HCT116 (cell line): Measurements from ENCODE around the gene TRPM3. TPM values are rescaled to one million over a fixed set of nuclear protein-coding genes. Genes with fewer than 3 reads are reported as not detected.

Experiments used
- ATAC-seq: fragments of 200-7000 bp; cut with Tn5 transposase; 2 replicates; pipeline ENCODE4 v1.9.1; 2020; ENCODE audit warnings: mild to moderate bottlenecking, moderate library complexity
- BruUV-seq: library from RNA; stranded (reverse); fragments of 400-500 nt; replicated peaks from 2 replicates; lab custom pipeline; 2021; lab: Mats Ljungman, UMichigan
- CTCF ChIA-PET: fragments of 300-600 bp; sonication (Branson Sonifier 250); formaldehyde crosslinking; loops from one replicate; lab custom pipeline; 2021; ENCODE audit warnings: antibody characterized with exemption; lab: Charles Lee
- POLR2A ChIA-PET: fragments of 300-600, 350-600 bp; sonication (Branson Sonifier 250); formaldehyde crosslinking; loops from one replicate; lab custom pipeline; 2021; ENCODE audit warnings: antibody characterized with exemption; lab: Charles Lee
- RAD21 ChIA-PET, 2 experiments: fragments of 300-600 bp; sonication (Branson Sonifier 250); formaldehyde crosslinking; loops; one replicate each; lab custom pipeline; 2023; ENCODE audit warnings: low total read pairs in 2 of 2; ENCODE audit not compliant: uncharacterized antibody in 2 of 2, unreplicated experiment in 2 of 2, low non-redundant PET in 1 of 2; lab: Charles Lee
- DNase-seq: peaks from one replicate; pipeline ENCODE4 v3.0.0-alpha.2; 2010; ENCODE audit warnings: low read depth, low spot score
- H2AFZ ChIP-seq: fragments of 200-600 bp; shearing (Covaris generic), sonication (generic); 2 replicates; pipeline ENCODE4 v1.6.1; 2017; ENCODE audit warnings: low read depth, mixed run types, mixed read lengths, antibody characterized with exemption, low read length; ENCODE audit not compliant: poor library complexity, severe bottlenecking
- H3K27ac ChIP-seq: 2 replicates; pipeline ENCODE4 v1.5.1; 2012; ENCODE audit warnings: low read depth, low read length
- H3K27me3 ChIP-seq: fragments of 200-600 bp; sonication (generic); 2 replicates; pipeline ENCODE4 v1.6.1; 2016; ENCODE audit warnings: mixed run types, low read length, mixed read lengths; ENCODE audit not compliant: insufficient read depth
- H3K36me3 ChIP-seq, 2 experiments: fragments of 200-500 bp in 1 of 2; fragments of 200-600 bp in 1 of 2; sonication (Bioruptor generic) in 1 of 2; sonication (generic) in 1 of 2; 2 replicates each; pipeline versions ENCODE4 v1.5.1 to v1.6.1; 2014 to 2016; ENCODE audit warnings: low read length in 2 of 2, inconsistent platforms in 1 of 2, mixed read lengths in 1 of 2, mixed run types in 1 of 2; ENCODE audit not compliant: insufficient read depth in 2 of 2, control insufficient read depth in 1 of 2
- H3K4me1 ChIP-seq, 2 experiments: fragments of 200-600 bp in 1 of 2; sonication (generic) in 1 of 2; 2 replicates each; pipeline versions ENCODE4 v1.5.1 to v1.6.1; 2012 to 2017; ENCODE audit warnings: low read length in 2 of 2, inconsistent platforms in 1 of 2, mild to moderate bottlenecking in 1 of 2, mixed read lengths in 1 of 2, mixed run types in 1 of 2, moderate library complexity in 1 of 2; ENCODE audit not compliant: insufficient read depth in 2 of 2, control insufficient read depth in 1 of 2
- H3K4me2 ChIP-seq: fragments of 200-600 bp; sonication (generic); 2 replicates; pipeline ENCODE4 v1.6.1; 2017; ENCODE audit warnings: mixed run types, low read length, mixed read lengths
- H3K4me3 ChIP-seq, 2 experiments: fragments of 200-600 bp in 1 of 2; sonication (generic) in 1 of 2; replicated peaks in 1 of 2; 2 replicates each; pipeline ENCODE4 v1.5.1; 2011 to 2016; ENCODE audit warnings: low read length in 2 of 2, control low read depth in 1 of 2, low read depth in 1 of 2, mild to moderate bottlenecking in 1 of 2, mixed read lengths in 1 of 2, mixed run types in 1 of 2
- H3K79me2 ChIP-seq: fragments of 200-600 bp; sonication (generic); 2 replicates; pipeline ENCODE4 v1.6.1; 2017; ENCODE audit warnings: mild to moderate bottlenecking, mixed run types, low read length, moderate library complexity, mixed read lengths; ENCODE audit not compliant: insufficient read depth
- H3K9ac ChIP-seq: fragments of 200-600 bp; sonication (generic); 2 replicates; pipeline ENCODE4 v1.6.1; 2016; ENCODE audit warnings: low read length, mixed read lengths
- H3K9me2 ChIP-seq: fragments of 200-600 bp; sonication (generic), shearing (Covaris generic); 2 replicates; pipeline ENCODE4 v1.6.1; 2017; ENCODE audit warnings: mixed run types, mild to moderate bottlenecking, moderate library complexity; ENCODE audit not compliant: insufficient read depth
- H3K9me3 ChIP-seq, 2 experiments: fragments of 200-500 bp in 1 of 2; fragments of 200-600 bp in 1 of 2; sonication (Bioruptor generic) in 1 of 2; sonication (generic) in 1 of 2; 2 replicates each; pipeline ENCODE4 v1.6.1; 2014 to 2017; ENCODE audit warnings: low read length in 2 of 2, mixed read lengths in 2 of 2, inconsistent platforms in 1 of 2, low read depth in 1 of 2, mild to moderate bottlenecking in 1 of 2, mixed run types in 1 of 2, moderate library complexity in 1 of 2; ENCODE audit not compliant: control insufficient read depth in 1 of 2, insufficient read depth in 1 of 2
- H4K20me1 ChIP-seq: fragments of 200-600 bp; sonication (generic), shearing (Covaris generic); 2 replicates; pipeline ENCODE4 v1.6.1; 2017; ENCODE audit warnings: mixed run types, mild to moderate bottlenecking, moderate library complexity; ENCODE audit not compliant: insufficient read depth
- CBX3 ChIP-seq: IDR thresholded peaks from 2 replicates; pipeline ENCODE4 v1.6.1; 2012; ENCODE audit warnings: low read depth
- CEBPB ChIP-seq: IDR thresholded peaks from 2 replicates; pipeline ENCODE4 v1.6.1; 2012; ENCODE audit warnings: low read depth
- EGR1 ChIP-seq: IDR thresholded peaks from 2 replicates; pipeline ENCODE4 v1.6.1; 2012; ENCODE audit warnings: low read depth
- ELF1 ChIP-seq: IDR thresholded peaks from 2 replicates; pipeline ENCODE4 v1.6.1; 2012; ENCODE audit warnings: low read depth, borderline replicate concordance
- EZH2 ChIP-seq: fragments of 200-600 bp; sonication (generic); IDR thresholded peaks from 2 replicates; pipeline ENCODE4 v1.6.1; 2017; ENCODE audit warnings: antibody characterized with exemption, mixed run types
- EZH2phosphoT487 ChIP-seq: fragments of 200-600 bp; IDR thresholded peaks from 2 replicates; pipeline ENCODE4 v1.6.1; 2018; ENCODE audit warnings: antibody characterized with exemption, borderline replicate concordance
- POLR2A ChIP-seq: IDR thresholded peaks from 2 replicates; pipeline ENCODE4 v1.7.0; 2011; ENCODE audit warnings: borderline replicate concordance; ENCODE audit not compliant: insufficient read depth, insufficient read length; ENCODE audit errors: extremely low read depth
- POLR2AphosphoS5 ChIP-seq: IDR thresholded peaks from 2 replicates; pipeline ENCODE4 v1.6.1; 2011; ENCODE audit warnings: mild to moderate bottlenecking, low read depth, low read length, moderate library complexity
- RAD21 ChIP-seq: IDR thresholded peaks from 2 replicates; pipeline ENCODE4 v1.6.1; 2012; ENCODE audit warnings: low read depth, mild to moderate bottlenecking
- SIN3A ChIP-seq: IDR thresholded peaks from 2 replicates; pipeline ENCODE4 v1.6.1; 2012; ENCODE audit warnings: low read depth
- SP1 ChIP-seq: IDR thresholded peaks from 2 replicates; pipeline ENCODE4 v1.6.1; 2012; ENCODE audit warnings: low read depth
- SRF ChIP-seq: IDR thresholded peaks from 2 replicates; pipeline ENCODE4 v1.6.1; 2012; ENCODE audit warnings: low read depth
- ZFX ChIP-seq: fragments of 450-650 bp; IDR thresholded peaks from 2 replicates; pipeline ENCODE4 v1.6.1; 2017
- intact Hi-C: fragments of 100-400 bp; cut with micrococcal nuclease; formaldehyde crosslinking; loops from 2 replicates; pipeline ENCODE4 v1.10.0; 2022
- total RNA-seq: library from RNA; stranded (reverse); gene quantifications from one replicate; pipeline ENCODE4 v1.2.1, GENCODE V29; 2021; ENCODE audit not compliant: unreplicated experiment
- TF ChIP-seq, protein P1 (sequence below): IDR thresholded peaks from 2 replicates; pipeline ENCODE4 v1.6.1; 2012
- TF ChIP-seq, protein P2 (sequence below): IDR thresholded peaks from 2 replicates; pipeline ENCODE4 v1.6.1; 2012; ENCODE audit warnings: low read depth

The TRPM3 gene
- total RNA-seq, 1 experiment from 2014 or later, result not detected

DNA sequence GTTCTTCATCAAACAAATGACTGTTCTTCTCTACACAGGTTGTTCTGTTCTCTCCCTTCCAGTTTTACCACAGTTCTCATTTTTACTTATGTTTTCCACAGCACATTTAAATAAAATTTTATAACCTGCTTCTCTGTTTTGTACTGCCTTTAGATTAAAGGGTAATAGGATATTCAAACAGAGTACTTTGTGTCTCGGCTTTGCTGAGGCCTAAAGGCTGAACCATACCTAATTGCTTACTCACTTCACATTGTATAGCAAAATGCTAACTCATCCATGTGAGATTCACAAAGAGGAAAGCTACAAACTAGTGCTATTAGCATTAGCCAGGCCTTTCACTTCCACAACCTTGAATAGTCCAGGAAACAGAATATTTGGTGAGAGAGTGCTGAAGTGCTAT is 200.3 kb downstream of the TRPM3 start:
- RAD21 ChIA-PET, result no interaction called here
- intact Hi-C loops, result no loop called here
- no peak overlapping the region for H2AFZ ChIP-seq

More for the DNA sequence above, 200.3 kb downstream of the TRPM3 start:
- no TSS peak for BruUV-seq
- no peaks in the 10 kb centered on the region for H4K20me1 ChIP-seq
- no peak overlapping the region for H3K4me3 ChIP-seq
- DNase-seq (no peak), ATAC-seq (no peak)
- no peak overlapping the region for H3K9ac ChIP-seq
- H3K4me2 ChIP-seq, result no peak overlapping the region
- no peaks in the 10 kb centered on the region for H3K36me3 ChIP-seq
- no peak overlapping the region for H3K27ac ChIP-seq
- H3K27me3 ChIP-seq, result peaks cover 2% of the 10 kb centered on the region; the same call in 1 of the 2 replicates
- no peaks in the 10 kb centered on the region for H3K4me1 ChIP-seq
- POLR2A ChIA-PET, result no interaction called here
- H3K9me3 ChIP-seq, result no peaks in the 10 kb centered on the region
- TF ChIP-seq ELF1 (no peak), RAD21 (no peak), CBX3 (no peak), EZH2 (no peak), ZFX (no peak), POLR2A (no peak), SRF (no peak), EGR1 (no peak), SIN3A (no peak), SP1 (no peak), EZH2phosphoT487 (no peak), POLR2AphosphoS5 (no peak), CEBPB (no peak)
- TF ChIP-seq, protein P1, sequence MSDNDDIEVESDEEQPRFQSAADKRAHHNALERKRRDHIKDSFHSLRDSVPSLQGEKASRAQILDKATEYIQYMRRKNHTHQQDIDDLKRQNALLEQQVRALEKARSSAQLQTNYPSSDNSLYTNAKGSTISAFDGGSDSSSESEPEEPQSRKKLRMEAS, result no peak
- TF ChIP-seq, protein P2, sequence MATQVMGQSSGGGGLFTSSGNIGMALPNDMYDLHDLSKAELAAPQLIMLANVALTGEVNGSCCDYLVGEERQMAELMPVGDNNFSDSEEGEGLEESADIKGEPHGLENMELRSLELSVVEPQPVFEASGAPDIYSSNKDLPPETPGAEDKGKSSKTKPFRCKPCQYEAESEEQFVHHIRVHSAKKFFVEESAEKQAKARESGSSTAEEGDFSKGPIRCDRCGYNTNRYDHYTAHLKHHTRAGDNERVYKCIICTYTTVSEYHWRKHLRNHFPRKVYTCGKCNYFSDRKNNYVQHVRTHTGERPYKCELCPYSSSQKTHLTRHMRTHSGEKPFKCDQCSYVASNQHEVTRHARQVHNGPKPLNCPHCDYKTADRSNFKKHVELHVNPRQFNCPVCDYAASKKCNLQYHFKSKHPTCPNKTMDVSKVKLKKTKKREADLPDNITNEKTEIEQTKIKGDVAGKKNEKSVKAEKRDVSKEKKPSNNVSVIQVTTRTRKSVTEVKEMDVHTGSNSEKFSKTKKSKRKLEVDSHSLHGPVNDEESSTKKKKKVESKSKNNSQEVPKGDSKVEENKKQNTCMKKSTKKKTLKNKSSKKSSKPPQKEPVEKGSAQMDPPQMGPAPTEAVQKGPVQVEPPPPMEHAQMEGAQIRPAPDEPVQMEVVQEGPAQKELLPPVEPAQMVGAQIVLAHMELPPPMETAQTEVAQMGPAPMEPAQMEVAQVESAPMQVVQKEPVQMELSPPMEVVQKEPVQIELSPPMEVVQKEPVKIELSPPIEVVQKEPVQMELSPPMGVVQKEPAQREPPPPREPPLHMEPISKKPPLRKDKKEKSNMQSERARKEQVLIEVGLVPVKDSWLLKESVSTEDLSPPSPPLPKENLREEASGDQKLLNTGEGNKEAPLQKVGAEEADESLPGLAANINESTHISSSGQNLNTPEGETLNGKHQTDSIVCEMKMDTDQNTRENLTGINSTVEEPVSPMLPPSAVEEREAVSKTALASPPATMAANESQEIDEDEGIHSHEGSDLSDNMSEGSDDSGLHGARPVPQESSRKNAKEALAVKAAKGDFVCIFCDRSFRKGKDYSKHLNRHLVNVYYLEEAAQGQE, result no peak
- H3K9me2 ChIP-seq, result no peaks in the 10 kb centered on the region
- H3K79me2 ChIP-seq, result no peaks in the 10 kb centered on the region
- CTCF ChIA-PET, result no interaction called here
